ENCODE data around the gene HES4. TPM values are rescaled to one million over a fixed set of nuclear protein-coding genes. Genes with fewer than 3 reads are reported as not detected.

HES4 gene
- total RNA-seq, 2 donors from 2014 or later, result 2.5 TPM; not detected in 1

GRCh38 chr1:956636-957035 lies 43.3 kb downstream of the HES4 start:
- Mint-ChIP-seq H3K36me3 (ENCODE audit: low read depth) (peaks cover 63% of the 10 kb centered on the region), H3K4me3 (no peak overlapping the region), H3K4me1 (peaks cover 13% of the 10 kb centered on the region), H3K9me3 (no peaks in the 10 kb centered on the region), H3K27me3 (no peaks in the 10 kb centered on the region), H3K27ac (no peak overlapping the region)
- no peak for ATAC-seq (replicated peaks)

- Mint-ChIP-seq H3K4me3 (no peak overlapping the region), H3K9me3 (no peaks in the 10 kb centered on the region)
Observed at GRCh38 chr1:955474-955873, 44.4 kb downstream of the HES4 start.

GRCh38 chr1:954927-955326 lies 45.0 kb downstream of the HES4 start:
- H3K4me1 Mint-ChIP-seq, result peaks cover 13% of the 10 kb centered on the region
- H3K9me3 Mint-ChIP-seq, result no peaks in the 10 kb centered on the region
- no peaks in the 10 kb centered on the region for H3K27me3 Mint-ChIP-seq
- peaks cover 80% of the 10 kb centered on the region for H3K36me3 Mint-ChIP-seq (ENCODE audit: low read depth)
- H3K4me3 Mint-ChIP-seq, result no peak overlapping the region
- H3K27ac Mint-ChIP-seq, result no peak overlapping the region
- ATAC-seq (replicated peaks), result no peak

More at GRCh38 chr1:955474-955873, 44.4 kb downstream of the HES4 start:
- peaks cover 13% of the 10 kb centered on the region for H3K4me1 Mint-ChIP-seq
- H3K36me3 Mint-ChIP-seq (ENCODE audit: low read depth), result peaks cover 75% of the 10 kb centered on the region
- ATAC-seq (replicated peaks), result no peak
- H3K27ac Mint-ChIP-seq, result no peak overlapping the region
- H3K27me3 Mint-ChIP-seq, result no peaks in the 10 kb centered on the region

GRCh38 chr1:953524-954320 lies 46.2 kb downstream of the HES4 start:
- H3K27me3 Mint-ChIP-seq, result no peaks in the 10 kb centered on the region
- H3K36me3 Mint-ChIP-seq (ENCODE audit: low read depth), result peaks cover 92% of the 10 kb centered on the region
- H3K4me3 Mint-ChIP-seq, result no peak overlapping the region
- no peak for ATAC-seq (replicated peaks)
- no peaks in the 10 kb centered on the region for H3K9me3 Mint-ChIP-seq
- H3K4me1 Mint-ChIP-seq, result peaks cover 13% of the 10 kb centered on the region
- no peak overlapping the region for H3K27ac Mint-ChIP-seq

- H3K9me3 Mint-ChIP-seq, result no peaks in the 10 kb centered on the region
- ATAC-seq (replicated peaks), result no peak
- peaks cover 10% of the 10 kb centered on the region for H3K4me1 Mint-ChIP-seq
- no peaks in the 10 kb centered on the region for H3K27me3 Mint-ChIP-seq
- no peak overlapping the region for H3K4me3 Mint-ChIP-seq
- no peak overlapping the region for H3K27ac Mint-ChIP-seq
- peaks cover 94% of the 10 kb centered on the region for H3K36me3 Mint-ChIP-seq (ENCODE audit: low read depth)
Observed at GRCh38 chr1:952603-953002, 47.3 kb downstream of the HES4 start.

GRCh38 chr1:952201-952600 lies 47.7 kb downstream of the HES4 start:
- H3K4me1 Mint-ChIP-seq, result peaks cover 6% of the 10 kb centered on the region
- no peaks in the 10 kb centered on the region for H3K9me3 Mint-ChIP-seq
- H3K4me3 Mint-ChIP-seq, result no peak overlapping the region
- H3K36me3 Mint-ChIP-seq (ENCODE audit: low read depth), result peaks cover 94% of the 10 kb centered on the region
- no peaks in the 10 kb centered on the region for H3K27me3 Mint-ChIP-seq
- no peak for ATAC-seq (replicated peaks)
- no peak overlapping the region for H3K27ac Mint-ChIP-seq

GRCh38 chr1:951364-951763 lies 48.5 kb downstream of the HES4 start:
- H3K27ac Mint-ChIP-seq, result no peak overlapping the region
- peaks cover 6% of the 10 kb centered on the region for H3K4me1 Mint-ChIP-seq
- no peaks in the 10 kb centered on the region for H3K9me3 Mint-ChIP-seq
- ATAC-seq (replicated peaks), result no peak
- H3K36me3 Mint-ChIP-seq (ENCODE audit: low read depth), result peaks cover 95% of the 10 kb centered on the region
- H3K27me3 Mint-ChIP-seq, result no peaks in the 10 kb centered on the region
- no peak overlapping the region for H3K4me3 Mint-ChIP-seq

- H3K27me3 Mint-ChIP-seq, result no peaks in the 10 kb centered on the region
- no peak overlapping the region for H3K4me3 Mint-ChIP-seq
- ATAC-seq (replicated peaks), result no peak
- no peak overlapping the region for H3K27ac Mint-ChIP-seq
- H3K9me3 Mint-ChIP-seq, result no peaks in the 10 kb centered on the region
- H3K4me1 Mint-ChIP-seq, result peaks cover 6% of the 10 kb centered on the region
- peaks cover 96% of the 10 kb centered on the region for H3K36me3 Mint-ChIP-seq (ENCODE audit: low read depth)
Observed at GRCh38 chr1:950881-951280, 49.0 kb downstream of the HES4 start.

GRCh38 chr1:950268-950667 lies 49.6 kb downstream of the HES4 start:
- ATAC-seq (replicated peaks), result no peak
- H3K27ac Mint-ChIP-seq, result no peak overlapping the region
- H3K36me3 Mint-ChIP-seq (ENCODE audit: low read depth), result peaks cover 96% of the 10 kb centered on the region
- H3K9me3 Mint-ChIP-seq, result no peaks in the 10 kb centered on the region
- peaks cover 4% of the 10 kb centered on the region for H3K4me1 Mint-ChIP-seq
- no peaks in the 10 kb centered on the region for H3K27me3 Mint-ChIP-seq
- no peak overlapping the region for H3K4me3 Mint-ChIP-seq

Other genes starting within 250 kb of the HES4 start
- gene SAMD11, start 76.2 kb downstream of the HES4 start, total RNA-seq, result not detected
- gene NOC2L, start 40.8 kb downstream of the HES4 start, total RNA-seq, result 100 to 1,000 TPM in 1 of 2 donors, 10 to 100 TPM in 1; 57.6 to 141 TPM
- gene KLHL17, start 39.5 kb downstream of the HES4 start, total RNA-seq, result 10 to 100 TPM; 17.4 to 17.8 TPM
- gene PLEKHN1, start 33.6 kb downstream of the HES4 start, total RNA-seq, result 1 to 10 TPM; 2.8 to 6.3 TPM
- not detected for gene PERM1, start 18.0 kb downstream of the HES4 start, total RNA-seq
- 10 to 100 TPM; 13.5 to 36.5 TPM for gene ISG15, start 13.4 kb upstream of the HES4 start, total RNA-seq
- 10 to 100 TPM; 12.1 to 87.6 TPM for gene AGRN, start 20.0 kb upstream of the HES4 start, total RNA-seq
- gene RNF223, start 74.2 kb upstream of the HES4 start, total RNA-seq, result not detected
- gene C1orf159, start 116.0 kb upstream of the HES4 start, total RNA-seq, result 10 to 100 TPM; 15.7 to 18.8 TPM
- gene TTLL10, start 173.8 kb upstream of the HES4 start, total RNA-seq, result under 1 TPM in 1 of 2 donors, not detected in 1; 0.11 TPM
- gene TNFRSF18, start 206.5 kb upstream of the HES4 start, total RNA-seq, result 100 to 1,000 TPM; 105 to 796 TPM
- 1,000 to 10,000 TPM in 1 of 2 donors, 100 to 1,000 TPM in 1; 384 to 1,007 TPM for gene TNFRSF4, start 214.1 kb upstream of the HES4 start, total RNA-seq
- gene SDF4, start 231.9 kb upstream of the HES4 start, total RNA-seq, result 100 to 1,000 TPM; 169 to 773 TPM
- gene B3GALT6, start 232.1 kb upstream of the HES4 start, total RNA-seq, result 10 to 100 TPM; 10.9 to 16.7 TPM
- gene C1QTNF12, start 246.6 kb upstream of the HES4 start, total RNA-seq, result 1 to 10 TPM; 1.8 to 7.5 TPM